ACC112 (cell line): Measurements from ENCODE around the gene CCNQ.

Experiments
- H2AFZ ChIP-seq: fragments of 200-600 bp; sonication (generic); one replicate; pipeline ENCODE4 v1.6.0; 2017; ENCODE audit warnings: antibody characterized with exemption, low read length; ENCODE audit not compliant: unreplicated experiment
- H3K27ac ChIP-seq: fragments of 200-600 bp; sonication (generic); 2 replicates; pipeline ENCODE4 v1.5.1; 2014; ENCODE audit warnings: low read depth, mild to moderate bottlenecking, antibody characterized with exemption, low read length, moderate library complexity
- H3K27me3 ChIP-seq: fragments of 200-600 bp; sonication (generic); 2 replicates; pipeline ENCODE4 v1.6.1; 2014; ENCODE audit warnings: mild to moderate bottlenecking, antibody characterized with exemption, low read length, moderate library complexity, mixed read lengths; ENCODE audit not compliant: insufficient read depth
- H3K36me3 ChIP-seq: fragments of 200-600 bp; sonication (generic); 2 replicates; pipeline ENCODE4 v1.6.1; 2016; ENCODE audit warnings: mild to moderate bottlenecking, antibody characterized with exemption, low read length, moderate library complexity, mixed read lengths; ENCODE audit not compliant: insufficient read depth
- H3K4me1 ChIP-seq: fragments of 200-600 bp; sonication (generic); one replicate; pipeline ENCODE4 v1.6.1; 2016; ENCODE audit warnings: low read length, mixed read lengths; ENCODE audit not compliant: insufficient read depth, unreplicated experiment, control insufficient read depth
- H3K4me3 ChIP-seq: fragments of 200-600 bp; sonication (generic); 2 replicates; pipeline ENCODE4 v1.5.1; 2014; ENCODE audit warnings: mild to moderate bottlenecking, low read depth, low read length
- H3K79me2 ChIP-seq: fragments of 200-600 bp; sonication (generic); one replicate; pipeline ENCODE4 v1.6.0; 2016; ENCODE audit warnings: low read length; ENCODE audit not compliant: control insufficient read depth, unreplicated experiment, insufficient read depth

CCNQ gene

DNA sequence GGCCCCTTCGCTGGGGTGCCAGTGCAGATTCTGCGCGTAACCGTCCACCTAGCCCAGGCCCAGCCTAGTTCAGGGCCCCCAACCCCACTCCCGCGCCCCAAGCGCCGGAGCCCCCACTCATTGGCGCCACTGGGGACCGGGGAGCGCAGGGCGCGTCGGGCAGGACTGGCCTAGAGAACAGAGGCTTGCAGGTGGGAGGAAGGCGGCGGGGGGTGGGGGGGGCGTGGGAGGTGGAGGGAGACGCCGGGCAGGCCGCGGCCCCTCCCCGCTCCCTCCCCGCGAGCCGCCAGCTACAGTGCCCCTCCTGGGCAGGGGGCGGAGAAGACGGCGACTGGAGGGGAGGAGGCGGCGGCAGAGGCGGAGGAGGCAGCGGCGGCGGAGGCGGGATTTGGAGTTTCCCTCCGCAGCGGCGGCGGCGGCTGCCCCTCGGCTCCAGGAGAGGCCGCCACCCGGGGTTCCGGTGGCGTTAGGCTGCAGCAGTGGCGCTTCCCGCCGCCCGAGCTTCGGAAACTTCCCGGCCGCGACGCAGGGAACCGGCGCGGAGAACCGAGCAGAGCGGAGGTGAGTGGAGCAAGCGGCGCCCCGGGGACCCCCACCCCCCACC, 43.2 kb upstream of the CCNQ start:
- Histone ChIP-seq H3K4me3 (no peak overlapping the region), H3K27ac (no peak overlapping the region), H3K36me3 (no peaks in the 10 kb centered on the region), H3K79me2 (no peaks in the 10 kb centered on the region), H3K4me1 (no peaks in the 10 kb centered on the region), H3K27me3 (peaks cover 51% of the 10 kb centered on the region), H2AFZ (no peak overlapping the region)

GRCh38 chrX:153641627-153642026, 42.7 kb upstream of the CCNQ start:
- no peak overlapping the region for H3K4me3 ChIP-seq
- no peaks in the 10 kb centered on the region for H3K79me2 ChIP-seq
- no peaks in the 10 kb centered on the region for H3K36me3 ChIP-seq
- H3K27me3 ChIP-seq = peaks cover 48% of the 10 kb centered on the region
- H3K27ac ChIP-seq = no peak overlapping the region
- no peak overlapping the region for H2AFZ ChIP-seq
- H3K4me1 ChIP-seq = no peaks in the 10 kb centered on the region

- no peaks in the 10 kb centered on the region for H3K4me1 ChIP-seq
- no peaks in the 10 kb centered on the region for H3K36me3 ChIP-seq
- H3K79me2 ChIP-seq = no peaks in the 10 kb centered on the region
- peaks cover 41% of the 10 kb centered on the region for H3K27me3 ChIP-seq
- H3K4me3 ChIP-seq = no peak overlapping the region
- H3K27ac ChIP-seq = no peak overlapping the region
- H2AFZ ChIP-seq = no peak overlapping the region
These were observed 42.0 kb upstream of the CCNQ start for GRCh38 chrX:153640736-153641575.

DNA sequence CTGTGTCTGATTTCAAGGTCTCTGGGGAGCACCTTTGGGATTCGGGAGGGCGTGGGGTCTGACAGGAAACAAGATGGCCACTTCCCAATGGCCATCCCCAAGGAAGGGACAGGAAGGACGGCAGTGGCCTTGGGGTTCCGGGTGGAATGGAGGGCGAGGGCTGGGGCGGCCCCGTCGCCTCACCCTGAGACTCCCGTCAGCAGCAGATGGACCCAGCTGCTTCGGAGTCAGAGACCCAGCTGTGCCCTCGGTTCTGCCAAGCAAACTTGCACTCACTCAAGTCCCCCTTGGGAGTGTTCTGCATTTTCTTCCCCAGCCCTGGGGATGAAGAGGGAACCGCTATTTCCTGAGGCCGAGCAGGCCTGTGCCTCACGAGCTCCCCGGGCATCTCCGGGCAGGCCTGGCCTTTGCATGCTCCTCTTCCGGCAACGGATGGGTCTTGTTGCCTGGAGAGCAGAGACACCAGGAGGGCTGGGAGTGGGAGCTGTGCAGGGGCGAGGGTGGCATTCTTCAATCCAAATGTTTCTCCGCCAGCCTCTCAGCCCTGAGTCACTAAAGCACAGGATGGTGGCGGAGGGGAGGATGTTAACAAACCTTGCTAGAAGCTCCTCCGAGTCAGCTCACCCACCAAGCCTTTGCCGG, 41.2 kb upstream of the CCNQ start:
- Histone ChIP-seq H3K27ac (no peak overlapping the region), H2AFZ (no peak overlapping the region), H3K36me3 (no peaks in the 10 kb centered on the region), H3K27me3 (peaks cover 33% of the 10 kb centered on the region; the same call in 1 of the 2 replicates), H3K79me2 (no peaks in the 10 kb centered on the region), H3K4me1 (no peaks in the 10 kb centered on the region), H3K4me3 (no peak overlapping the region)

DNA sequence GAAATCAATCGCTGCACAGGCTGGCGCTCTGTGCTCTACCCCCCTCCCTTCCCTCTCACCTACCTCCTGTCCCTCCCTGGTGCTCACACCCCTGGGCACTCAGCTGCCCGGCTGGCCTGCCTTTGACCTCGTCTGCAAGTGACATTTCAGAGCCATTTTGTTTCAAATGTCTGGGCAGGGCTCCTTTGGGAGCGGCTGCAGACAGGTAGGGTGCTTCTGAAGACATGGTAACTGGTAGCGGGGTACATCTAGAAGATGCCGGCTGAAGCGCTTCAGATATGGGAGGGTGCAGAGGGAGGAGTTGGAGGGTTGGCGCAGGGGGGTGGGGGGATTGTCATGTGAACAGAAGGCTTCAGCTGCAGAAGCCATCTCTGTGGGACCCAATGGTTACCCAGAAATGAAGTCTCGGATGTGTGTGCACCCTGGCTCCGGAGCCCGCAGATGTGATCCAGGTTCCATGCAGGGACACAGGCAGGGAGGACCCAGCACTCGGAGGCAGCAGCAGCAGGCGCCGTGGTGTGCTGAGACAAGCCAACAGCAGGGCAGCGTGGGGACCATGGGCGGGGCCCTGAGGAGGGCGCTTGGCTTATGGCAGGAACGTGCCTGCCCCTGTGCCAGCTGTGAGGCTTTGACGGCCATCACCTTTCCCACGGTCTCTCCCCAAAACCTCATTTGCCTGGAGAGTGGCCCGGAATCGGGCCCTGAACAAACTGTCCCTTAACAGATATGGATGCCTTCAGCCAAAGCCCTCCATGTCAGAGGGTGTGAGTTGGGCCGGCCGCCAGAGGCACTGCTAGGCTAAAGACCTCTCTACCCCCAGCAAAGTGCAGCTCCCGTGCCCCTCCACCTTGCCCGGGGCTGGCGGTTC, 40.5 kb upstream of the CCNQ start:
- H2AFZ ChIP-seq = no peak overlapping the region
- H3K4me3 ChIP-seq = no peak overlapping the region
- no peaks in the 10 kb centered on the region for H3K36me3 ChIP-seq
- H3K79me2 ChIP-seq = no peaks in the 10 kb centered on the region
- peaks cover 26% of the 10 kb centered on the region; the same call in 1 of the 2 replicates for H3K27me3 ChIP-seq
- no peaks in the 10 kb centered on the region for H3K4me1 ChIP-seq
- H3K27ac ChIP-seq = no peak overlapping the region

GRCh38 chrX:153638436-153639176, 39.7 kb upstream of the CCNQ start:
- peaks cover 23% of the 10 kb centered on the region; the same call in 1 of the 2 replicates for H3K27me3 ChIP-seq
- no peak overlapping the region for H3K27ac ChIP-seq

GRCh38 chrX:153638041-153638371, 39.1 kb upstream of the CCNQ start:
- Histone ChIP-seq H3K36me3 (no peaks in the 10 kb centered on the region), H3K4me3 (no peak overlapping the region), H3K79me2 (no peaks in the 10 kb centered on the region), H3K27ac (no peak overlapping the region), H3K27me3 (peaks cover 17% of the 10 kb centered on the region; the same call in 1 of the 2 replicates), H3K4me1 (no peaks in the 10 kb centered on the region), H2AFZ (no peak overlapping the region)

More at GRCh38 chrX:153638436-153639176, 39.7 kb upstream of the CCNQ start:
- no peaks in the 10 kb centered on the region for H3K36me3 ChIP-seq
- H3K79me2 ChIP-seq = no peaks in the 10 kb centered on the region
- no peak overlapping the region for H2AFZ ChIP-seq
- H3K4me1 ChIP-seq = no peaks in the 10 kb centered on the region
- no peak overlapping the region for H3K4me3 ChIP-seq

DNA sequence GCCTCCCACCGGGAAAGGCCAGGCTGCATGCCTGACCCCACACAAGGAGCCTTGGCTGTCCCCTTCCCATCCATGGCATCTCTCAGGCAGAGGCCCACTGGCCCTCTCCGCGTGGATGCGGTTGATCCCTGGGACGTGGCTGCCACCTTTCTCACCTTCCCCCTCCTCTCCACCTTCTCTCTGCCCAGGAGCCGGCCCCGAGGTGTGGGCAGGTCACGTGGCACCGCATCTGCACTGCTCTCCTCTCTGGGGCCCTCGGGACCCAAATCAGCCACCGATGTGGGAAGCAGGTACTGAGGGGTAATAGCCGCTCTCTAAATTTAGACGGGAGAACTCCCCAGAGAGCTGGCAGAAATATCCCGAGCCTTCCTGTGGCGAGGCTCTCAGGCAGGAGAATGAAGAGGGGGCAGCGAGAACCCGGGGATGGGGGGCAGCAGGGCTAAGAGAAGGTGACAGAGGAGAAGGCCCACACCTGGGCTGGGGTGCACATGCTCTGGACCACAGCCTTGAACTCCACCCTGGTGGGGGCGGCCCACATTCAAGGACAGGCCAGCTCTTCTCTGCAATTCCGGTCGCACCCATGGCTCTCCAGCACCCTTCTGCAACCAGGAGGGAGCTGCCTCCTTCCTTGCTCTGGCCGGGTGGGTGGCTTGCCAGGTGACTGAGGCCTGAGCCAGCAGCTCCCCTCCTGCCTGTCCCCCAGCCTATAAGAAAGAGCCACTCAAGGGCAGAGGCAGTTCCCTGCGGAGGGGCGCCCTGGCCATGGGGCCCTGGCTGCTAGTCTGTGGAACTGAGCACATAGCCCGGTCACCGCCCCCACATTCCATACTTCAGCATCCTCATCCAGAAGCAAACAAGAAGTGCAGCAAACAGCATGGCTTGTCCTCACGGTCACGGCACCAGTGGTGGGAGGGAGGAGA, 38.4 kb upstream of the CCNQ start:
- Histone ChIP-seq H3K4me1 (no peaks in the 10 kb centered on the region), H3K4me3 (no peak overlapping the region), H3K27ac (no peak overlapping the region), H3K36me3 (no peaks in the 10 kb centered on the region), H3K79me2 (no peaks in the 10 kb centered on the region), H2AFZ (no peak overlapping the region), H3K27me3 (peaks cover 12% of the 10 kb centered on the region; the same call in 1 of the 2 replicates)

DNA sequence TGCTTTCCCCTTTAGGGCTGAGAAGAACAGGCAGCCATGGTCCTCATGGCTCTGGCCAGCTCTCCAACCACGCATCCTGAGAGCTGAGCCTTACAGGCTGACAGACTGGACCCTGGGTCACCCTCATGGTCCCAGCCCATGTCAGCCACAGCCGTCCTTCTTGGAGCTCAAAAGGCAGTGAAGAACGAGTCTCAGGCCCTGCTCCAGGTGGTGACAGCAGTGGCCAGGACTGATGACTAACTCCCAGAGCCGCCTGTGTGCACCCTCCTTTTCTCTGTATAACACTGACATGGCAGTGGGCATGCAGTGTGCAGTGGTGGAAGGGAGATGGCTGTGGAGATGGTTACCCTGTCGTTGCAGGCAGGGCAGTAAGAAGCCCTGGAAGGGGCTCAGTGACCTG, 37.8 kb upstream of the CCNQ start:
- H3K4me1 ChIP-seq = no peaks in the 10 kb centered on the region
- H3K79me2 ChIP-seq = no peaks in the 10 kb centered on the region
- H2AFZ ChIP-seq = no peak overlapping the region
- H3K27me3 ChIP-seq = peaks cover 11% of the 10 kb centered on the region; the same call in 1 of the 2 replicates
- no peaks in the 10 kb centered on the region for H3K36me3 ChIP-seq
- H3K27ac ChIP-seq = no peak overlapping the region
- no peak overlapping the region for H3K4me3 ChIP-seq
